Renal cortical epithelial cell (primary cell): Measurements from ENCODE around the gene UBASH3B. TPM values are rescaled to one million over a fixed set of nuclear protein-coding genes. Genes with fewer than 3 reads are reported as not detected.
"Not testable (repeated sequence)": the region's sequence is repeated elsewhere in the genome, so short reads cannot be mapped to it uniquely, and the experiment has no call there.

Experiments used
- DNase-seq: peaks from one replicate; pipeline ENCODE4 v3.0.0-alpha.2; 2011; ENCODE audit warnings: low read depth
- total RNA-seq: library from RNA; depleted of rRNA; stranded (reverse); fragments of >200 nt; gene quantifications from 2 replicates; pipeline ENCODE4 v1.2.3, GENCODE V29; 2014

The UBASH3B gene
- total RNA-seq, 1 donor from 2014 or later, result 12.5 TPM

DNA sequence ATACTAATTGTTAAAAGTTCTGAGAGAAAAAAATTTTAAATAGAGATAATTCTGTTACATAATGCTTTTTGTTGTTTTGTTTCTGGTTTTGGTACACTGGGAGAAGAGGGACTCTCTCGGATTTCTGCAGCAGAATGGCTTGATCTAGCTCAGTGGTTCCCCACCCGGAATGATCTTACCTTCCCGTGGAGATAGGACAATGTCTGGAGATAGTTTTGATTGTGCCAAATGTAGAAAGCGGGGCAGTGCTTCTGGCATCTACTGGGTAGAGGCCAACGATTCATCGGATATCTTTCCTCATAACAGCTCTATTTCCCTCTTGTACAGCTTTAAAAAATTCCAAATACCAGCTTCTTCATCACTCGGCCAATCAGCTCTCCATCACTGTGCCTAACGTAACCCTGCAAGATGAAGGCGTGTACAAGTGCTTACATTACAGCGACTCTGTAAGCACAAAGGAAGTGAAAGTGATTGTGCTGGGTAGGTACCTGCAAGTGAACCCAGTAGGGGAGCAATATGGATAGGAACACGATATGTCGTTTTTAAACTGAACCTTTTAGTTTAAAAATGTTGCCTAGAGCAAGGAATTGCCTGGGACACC, 195.9 kb downstream of the UBASH3B start:
- no peak for DNase-seq

DNA sequence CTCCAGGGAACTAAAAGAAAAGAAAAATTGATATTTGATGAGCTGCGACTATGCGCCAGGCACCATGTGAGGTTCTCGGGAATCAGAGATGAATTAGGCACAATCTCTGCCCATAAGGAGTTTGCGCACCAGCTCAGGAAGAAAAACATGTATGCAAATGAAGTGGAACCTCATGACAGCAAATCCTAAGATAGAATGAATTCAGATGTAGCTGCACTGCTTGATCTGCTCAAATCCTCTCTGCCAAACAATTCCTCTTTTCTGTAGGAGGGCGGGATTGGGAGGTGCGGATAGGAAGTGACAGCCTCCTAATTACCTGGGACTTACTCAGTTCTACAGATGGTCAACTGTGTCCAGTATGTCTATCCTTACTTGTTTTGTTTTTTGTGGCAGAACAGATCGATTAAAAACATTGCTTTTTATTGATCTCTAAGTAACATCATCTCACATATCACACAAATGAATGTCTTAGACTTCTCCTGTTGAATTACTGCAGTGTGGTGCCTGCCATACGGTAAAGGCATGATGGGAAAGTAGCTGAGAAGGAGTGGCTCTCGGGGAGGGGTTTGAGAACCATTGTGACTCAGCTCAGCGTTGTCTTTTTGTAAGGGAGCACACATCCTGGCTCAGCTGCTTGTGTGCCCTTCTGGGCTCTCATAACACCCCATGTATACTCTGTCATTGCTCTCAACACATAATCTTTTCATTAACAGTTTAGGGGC, 196.7 kb downstream of the UBASH3B start:
- DNase-seq, result no peak

DNA sequence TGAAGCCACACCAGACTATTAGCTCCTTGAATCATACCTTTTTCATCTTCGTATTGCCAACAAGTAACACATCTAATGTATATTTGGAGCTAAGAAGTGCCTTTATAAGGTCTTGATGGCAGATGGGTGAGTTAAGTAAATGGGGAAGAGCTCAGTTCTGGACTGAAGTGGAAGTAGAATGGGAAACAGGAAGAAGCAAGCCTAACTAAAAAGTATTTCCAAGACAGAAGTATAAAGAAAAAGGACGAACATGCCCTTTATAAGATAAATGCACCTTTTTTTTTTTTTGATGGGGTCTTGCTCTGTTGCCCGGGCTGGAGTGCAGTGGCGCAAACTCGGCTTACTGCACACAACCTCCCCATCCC, 197.3 kb downstream of the UBASH3B start:
- no peak for DNase-seq

DNA sequence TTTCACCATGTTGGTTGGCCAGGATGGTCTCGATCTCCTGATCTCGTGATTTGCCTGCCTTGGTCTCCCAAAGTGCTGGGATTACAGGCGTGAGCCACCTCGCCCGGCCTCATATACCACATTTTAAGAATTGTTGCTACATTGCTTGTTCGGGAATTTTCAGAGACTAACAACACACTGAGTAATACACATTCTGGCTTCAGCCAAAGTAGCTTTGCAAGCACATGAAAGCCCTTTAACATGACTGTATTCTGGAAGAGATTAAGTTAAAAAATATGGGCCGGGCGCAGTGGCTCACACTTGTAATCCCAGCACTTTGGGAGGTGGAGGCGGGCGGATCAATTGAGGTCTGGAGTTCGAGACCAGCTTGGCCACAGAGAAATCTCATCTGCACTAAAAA, 197.7 kb downstream of the UBASH3B start:
- DNase-seq, result no peak

DNA sequence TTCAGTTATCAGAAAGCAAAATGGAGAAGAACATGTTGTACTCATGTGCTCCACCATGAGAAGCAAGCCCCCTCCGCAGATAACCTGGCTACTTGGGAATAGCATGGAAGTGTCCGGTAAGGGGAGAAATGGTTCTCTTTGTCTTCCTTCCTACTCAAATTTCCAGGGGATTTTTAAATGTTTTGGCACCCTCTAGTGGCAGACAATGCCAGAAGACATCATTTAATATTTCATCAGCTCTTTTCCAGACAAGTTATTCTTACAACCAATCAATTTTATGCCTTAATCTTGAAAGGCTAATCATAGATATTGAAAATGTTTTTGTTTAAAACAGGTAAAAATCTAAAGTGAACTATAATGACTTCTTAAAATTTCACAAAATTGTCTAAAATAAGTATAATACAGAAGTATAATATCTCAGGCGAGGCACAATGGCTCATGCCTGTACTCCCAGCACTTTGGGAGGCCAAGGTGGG, 198.5 kb downstream of the UBASH3B start:
- peak; percentile 83 for DNase-seq

DNA sequence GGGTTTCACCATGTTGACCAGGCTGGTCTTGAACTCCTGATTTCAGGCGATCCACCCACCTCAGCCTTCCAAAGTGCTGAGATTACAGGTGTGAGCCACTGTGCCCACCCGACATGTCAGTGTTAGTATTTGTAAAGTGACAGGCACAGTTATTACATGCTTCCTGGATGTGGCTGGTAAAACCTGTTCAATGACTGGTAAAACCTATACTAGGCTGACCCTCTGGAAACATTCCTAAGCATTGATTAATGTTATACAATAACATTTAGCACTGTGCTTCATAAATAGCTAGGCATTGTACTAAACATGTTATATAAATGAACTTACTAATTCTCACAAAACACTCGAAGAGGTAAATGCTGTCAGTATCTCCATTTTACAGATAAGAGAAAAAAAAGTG, 206.1 kb downstream of the UBASH3B start:
- DNase-seq, result no peak

DNA sequence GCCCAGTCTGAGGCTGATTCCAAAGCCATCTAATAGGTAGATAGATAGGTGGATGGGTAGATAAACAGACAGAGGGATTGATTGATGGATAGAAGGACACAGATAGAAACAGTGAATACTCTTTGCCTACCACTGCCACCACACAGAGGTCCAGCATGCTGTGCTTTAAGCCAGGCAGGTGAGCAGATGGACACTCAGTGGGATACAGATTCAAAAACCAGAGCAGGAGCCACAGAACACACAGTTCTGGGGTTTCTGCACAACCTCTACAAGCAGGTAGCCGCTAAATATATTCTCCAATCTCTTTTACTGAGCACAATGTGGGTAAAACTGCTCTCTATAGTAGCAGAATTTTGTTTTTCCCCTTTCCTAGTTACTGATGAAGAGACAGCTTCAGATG, 206.6 kb downstream of the UBASH3B start:
- no peak for DNase-seq

DNA sequence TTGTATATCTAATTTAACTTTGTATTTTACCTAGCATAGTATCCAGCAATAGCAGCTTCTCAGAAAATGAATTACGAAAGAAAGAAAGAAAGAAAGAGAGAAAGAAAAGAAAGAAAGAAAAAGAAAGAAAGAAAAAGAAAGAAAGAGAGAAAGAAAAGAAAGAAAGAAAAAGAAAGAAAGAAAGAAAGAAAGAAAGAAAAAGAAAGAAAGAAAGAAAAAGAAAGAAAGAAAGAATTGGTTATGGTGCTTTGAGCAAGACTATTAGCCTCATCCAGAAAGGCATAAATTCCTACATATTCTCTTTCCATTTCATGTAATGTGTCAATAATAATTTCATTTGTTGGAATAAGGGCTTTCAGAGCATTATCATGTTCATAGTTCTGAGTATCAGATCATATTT, 207.6 kb downstream of the UBASH3B start:
- not testable (repeated sequence) for DNase-seq

DNA sequence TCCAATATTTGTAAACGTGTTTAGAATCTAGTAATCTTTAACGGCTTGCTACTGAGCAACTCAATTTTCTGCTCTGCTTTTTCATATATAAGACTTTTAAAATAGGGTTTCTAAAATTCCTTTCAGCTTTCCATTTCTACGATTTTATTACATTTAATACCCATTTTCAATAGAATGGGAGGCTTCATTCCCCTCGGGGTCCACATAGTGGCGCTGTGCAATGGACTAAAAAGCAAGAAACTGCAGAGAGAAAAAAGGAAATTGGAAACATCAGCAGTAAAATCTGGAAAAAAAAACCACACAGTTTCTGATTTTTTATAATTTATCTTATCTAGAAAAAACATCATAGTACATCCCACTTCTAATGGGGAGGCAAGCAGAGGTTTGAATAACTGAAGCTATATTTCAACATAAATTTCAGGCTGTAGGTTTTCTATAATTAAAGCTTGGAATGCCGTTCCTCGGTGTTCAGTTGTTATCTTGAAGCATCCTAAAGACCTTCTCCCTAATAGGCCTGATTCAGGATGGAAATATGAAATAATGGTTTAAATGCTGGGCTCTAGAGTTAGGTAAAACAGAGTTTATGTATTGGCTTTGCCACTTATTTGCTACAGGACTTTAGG, 208.3 kb downstream of the UBASH3B start:
- peak; percentile 27 for DNase-seq

Other genes with a start within 250 kb of the UBASH3B start
- gene CRTAM, start 182.8 kb downstream of the UBASH3B start, total RNA-seq, result not detected in 2 replicates
- gene JHY, start 227.0 kb downstream of the UBASH3B start, total RNA-seq, result 0.52 and 3.4 TPM in 2 replicates